ENCODE measurements around the gene NTRK3. TPM values are rescaled to one million over a fixed set of nuclear protein-coding genes. Genes with fewer than 3 reads are reported as not detected.

The NTRK3 gene
- total and polyA plus RNA-seq, 10 donors = 0.33 to 6.6 (median 2.1) TPM

DNA sequence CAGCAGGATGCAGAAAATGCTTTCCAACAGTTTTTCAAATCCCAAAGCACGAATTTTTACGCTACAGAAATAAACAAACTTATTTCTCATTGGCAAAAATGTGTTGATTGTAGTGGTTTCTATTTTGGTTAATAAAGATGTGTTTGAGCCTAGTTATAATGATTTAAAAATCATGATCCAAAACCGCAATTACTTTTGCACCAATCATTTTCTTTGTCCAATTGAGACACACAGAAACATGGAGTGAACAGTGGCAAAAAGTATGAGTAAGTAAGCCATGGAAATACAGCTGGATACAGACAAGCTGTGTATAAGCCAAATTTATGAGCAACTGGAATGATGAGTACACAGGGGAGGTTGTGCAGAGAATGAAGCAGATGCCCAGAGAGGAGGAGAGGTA is 427.9 kb downstream of the NTRK3 start:
- H3K27me3 ChIP-seq (replicated peaks in 1 of 7) = no peaks in the 10 kb centered on the region
- no peaks in the 10 kb centered on the region for H3K36me3 ChIP-seq
- H3K9me3 ChIP-seq = no peaks in the 10 kb centered on the region
- no peak overlapping the region for H3K4me3 ChIP-seq
- H3K4me1 ChIP-seq = peaks cover 0 to 8% (median 0%) of the 10 kb centered on the region in 6 donors
- no peak overlapping the region for H3K27ac ChIP-seq
- intact Hi-C loops (cut with DNase I; ENCODE audit: low total_unique reads) = no loop called here
- no peak for TF ChIP-seq POLR2AphosphoS5 (IDR thresholded peaks at IDR 0.05)
- TF ChIP-seq, protein P1, sequence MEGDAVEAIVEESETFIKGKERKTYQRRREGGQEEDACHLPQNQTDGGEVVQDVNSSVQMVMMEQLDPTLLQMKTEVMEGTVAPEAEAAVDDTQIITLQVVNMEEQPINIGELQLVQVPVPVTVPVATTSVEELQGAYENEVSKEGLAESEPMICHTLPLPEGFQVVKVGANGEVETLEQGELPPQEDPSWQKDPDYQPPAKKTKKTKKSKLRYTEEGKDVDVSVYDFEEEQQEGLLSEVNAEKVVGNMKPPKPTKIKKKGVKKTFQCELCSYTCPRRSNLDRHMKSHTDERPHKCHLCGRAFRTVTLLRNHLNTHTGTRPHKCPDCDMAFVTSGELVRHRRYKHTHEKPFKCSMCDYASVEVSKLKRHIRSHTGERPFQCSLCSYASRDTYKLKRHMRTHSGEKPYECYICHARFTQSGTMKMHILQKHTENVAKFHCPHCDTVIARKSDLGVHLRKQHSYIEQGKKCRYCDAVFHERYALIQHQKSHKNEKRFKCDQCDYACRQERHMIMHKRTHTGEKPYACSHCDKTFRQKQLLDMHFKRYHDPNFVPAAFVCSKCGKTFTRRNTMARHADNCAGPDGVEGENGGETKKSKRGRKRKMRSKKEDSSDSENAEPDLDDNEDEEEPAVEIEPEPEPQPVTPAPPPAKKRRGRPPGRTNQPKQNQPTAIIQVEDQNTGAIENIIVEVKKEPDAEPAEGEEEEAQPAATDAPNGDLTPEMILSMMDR (IDR thresholded peaks at IDR 0.05 in 8 of 11, conservative IDR thresholded peaks at IDR 0.05 in 3 of 11) = no peak
- TF ChIP-seq POLR2A (IDR thresholded peaks at IDR 0.05) = no peak
- DNase-seq = no peak
- 72 to 83% (median 77%) methylated on average over 3 of the region's 3 CpGs for WGBS, 5 donors

DNA sequence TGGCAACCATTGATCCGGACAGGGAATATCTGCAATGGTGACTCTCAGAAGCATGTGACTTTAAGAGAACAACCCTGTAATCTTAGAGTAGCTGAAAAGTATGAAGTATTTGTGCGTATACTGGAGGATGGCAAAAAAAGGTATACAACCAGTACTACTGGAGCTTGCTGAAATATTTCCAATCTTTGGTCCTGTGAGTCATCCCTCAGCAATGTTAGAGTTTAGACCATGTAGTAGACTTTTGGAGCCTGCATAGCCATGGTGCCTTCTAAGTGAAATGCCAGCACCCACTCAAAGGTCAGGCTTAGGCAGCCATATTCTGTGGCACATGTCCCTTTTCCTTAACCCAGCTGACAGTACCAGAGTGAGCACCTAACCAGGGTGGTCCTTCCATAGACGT is 429.4 kb downstream of the NTRK3 start:
- WGBS, 5 donors = 83 to 91% (median 88%) methylated on average over 3 of the region's 3 CpGs
- TF ChIP-seq POLR2A (IDR thresholded peaks at IDR 0.05) (no peak), POLR2AphosphoS5 (IDR thresholded peaks at IDR 0.05) (no peak)
- TF ChIP-seq, protein P1 (IDR thresholded peaks at IDR 0.05 in 8 of 11, conservative IDR thresholded peaks at IDR 0.05 in 3 of 11) = no peak
- DNase-seq = no peak

DNA sequence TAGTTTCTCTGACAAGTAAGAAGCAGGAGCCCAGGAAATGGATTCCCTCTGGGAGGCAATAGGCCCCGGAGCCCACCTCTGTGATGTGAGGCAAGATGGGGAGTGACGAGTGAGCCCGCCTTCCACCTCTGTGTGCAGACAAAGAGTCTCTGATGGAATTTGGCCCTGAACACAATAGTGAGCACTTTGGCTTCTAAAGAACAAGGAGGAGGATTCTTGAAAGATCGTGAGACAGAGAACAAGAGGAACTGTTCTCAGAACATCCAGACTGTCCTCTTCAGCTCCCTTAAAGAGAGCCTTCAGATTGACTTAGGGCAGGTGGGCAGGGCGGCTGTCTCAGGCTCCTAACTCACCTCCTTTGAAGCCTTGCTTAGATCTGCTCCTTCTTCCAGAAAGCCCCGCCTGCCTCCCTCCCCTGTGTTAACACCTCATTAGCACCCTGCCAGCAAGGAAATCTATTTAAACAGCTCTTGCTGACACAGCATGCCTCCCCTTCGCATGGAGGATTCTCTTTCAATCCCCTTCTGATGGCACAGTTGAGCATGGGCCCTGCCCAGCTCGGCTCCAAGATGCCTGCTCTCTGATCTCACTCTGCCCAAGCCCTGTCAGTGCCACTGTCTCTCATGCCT is 430.3 kb downstream of the NTRK3 start:
- TF ChIP-seq POLR2AphosphoS5 (IDR thresholded peaks at IDR 0.05) (no peak), POLR2A (IDR thresholded peaks at IDR 0.05) (no peak)
- TF ChIP-seq, protein P1 (IDR thresholded peaks at IDR 0.05 in 8 of 11, conservative IDR thresholded peaks at IDR 0.05 in 3 of 11) = no peak
- H3K27ac ChIP-seq = no peak overlapping the region
- no peaks in the 10 kb centered on the region for H3K27me3 ChIP-seq (replicated peaks in 1 of 7)
- H3K36me3 ChIP-seq = no peaks in the 10 kb centered on the region
- intact Hi-C loops (cut with DNase I; ENCODE audit: low total_unique reads) = no loop called here
- no peak for DNase-seq
- WGBS, 5 donors = 61 to 68% (median 65%) methylated on average over 8 of the region's 8 CpGs
- H3K4me1 ChIP-seq = peaks cover 0 to 8% (median 0%) of the 10 kb centered on the region in 6 donors
- H3K9me3 ChIP-seq = no peaks in the 10 kb centered on the region
- H3K4me3 ChIP-seq = no peak overlapping the region

More for the DNA sequence above, 429.4 kb downstream of the NTRK3 start:
- H3K4me1 ChIP-seq = peaks cover 0 to 8% (median 0%) of the 10 kb centered on the region in 6 donors
- H3K27ac ChIP-seq = no peak overlapping the region
- no peak overlapping the region for H3K4me3 ChIP-seq
- H3K27me3 ChIP-seq (replicated peaks in 1 of 7) = no peaks in the 10 kb centered on the region
- H3K36me3 ChIP-seq = no peaks in the 10 kb centered on the region
- intact Hi-C loops (cut with DNase I; ENCODE audit: low total_unique reads) = no loop called here
- no peaks in the 10 kb centered on the region for H3K9me3 ChIP-seq

DNA sequence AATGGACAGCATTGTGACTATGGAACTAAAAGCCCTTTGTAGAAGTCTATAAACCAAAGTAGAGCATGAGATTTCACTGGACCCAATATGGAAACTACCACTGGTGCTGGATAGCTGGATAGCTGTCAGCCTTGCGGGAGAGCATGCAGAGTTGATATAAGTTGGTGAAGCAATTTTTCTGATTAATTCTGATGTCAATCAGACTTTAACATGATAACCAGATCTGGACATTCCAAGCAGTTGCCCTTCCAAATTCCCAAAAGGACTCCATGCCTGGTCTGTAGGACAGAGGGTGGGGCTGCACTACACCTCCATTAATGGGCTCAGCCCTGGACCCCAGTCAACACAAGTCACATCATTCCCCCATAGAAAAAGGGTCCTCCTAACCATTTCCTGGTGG is 437.8 kb downstream of the NTRK3 start:
- Histone ChIP-seq H3K27ac (no peak overlapping the region), H3K27me3 (replicated peaks in 1 of 7) (no peaks in the 10 kb centered on the region), H3K4me3 (no peak overlapping the region), H3K9me3 (no peaks in the 10 kb centered on the region), H3K36me3 (no peaks in the 10 kb centered on the region), H3K4me1 (no peaks in the 10 kb centered on the region)
- intact Hi-C loops (cut with DNase I; ENCODE audit: low total_unique reads) = no loop called here
- WGBS, 5 donors = 81 to 100% (median 94%) methylated on average over 1 of the region's 1 CpG
- DNase-seq = no peak
- TF ChIP-seq POLR2A (IDR thresholded peaks at IDR 0.05) = no peak
- TF ChIP-seq POLR2AphosphoS5 (IDR thresholded peaks at IDR 0.05) = no peak
- TF ChIP-seq, protein P1 (IDR thresholded peaks at IDR 0.05 in 8 of 11, conservative IDR thresholded peaks at IDR 0.05 in 3 of 11) = no peak
